Osteocyte (in vitro differentiated cells): Measurements from ENCODE around the gene NDUFA13. TPM values are rescaled to one million over a fixed set of nuclear protein-coding genes. Genes with fewer than 3 reads are reported as not detected.
A peak's percentile ranks its signal among the peaks of the same experiment; 100 is the strongest.

Source experiments
- DNase-seq: peaks from one replicate; pipeline ENCODE4 v3.0.0; 2021; ENCODE audit warnings: mixed read lengths; ENCODE audit not compliant: unreplicated experiment; ENCODE audit errors: extremely low spot score
- H3K27ac Mint-ChIP-seq: one replicate; pipeline ENCODE4 v1.8.0; 2021; ENCODE audit warnings: mild to moderate bottlenecking, mixed read lengths; ENCODE audit not compliant: unreplicated experiment
- H3K27me3 Mint-ChIP-seq: one replicate; pipeline ENCODE4 v1.8.0; 2021; ENCODE audit warnings: mixed read lengths; ENCODE audit not compliant: unreplicated experiment
- H3K36me3 Mint-ChIP-seq: one replicate; pipeline ENCODE4 v1.8.0; 2021; ENCODE audit warnings: mixed read lengths; ENCODE audit not compliant: unreplicated experiment
- H3K4me1 Mint-ChIP-seq: one replicate; pipeline ENCODE4 v1.8.0; 2021; ENCODE audit warnings: mixed read lengths; ENCODE audit not compliant: unreplicated experiment
- H3K4me3 Mint-ChIP-seq: one replicate; pipeline ENCODE4 v1.8.0; 2021; ENCODE audit warnings: mild to moderate bottlenecking, moderate library complexity, mixed read lengths; ENCODE audit not compliant: unreplicated experiment
- H3K9me3 Mint-ChIP-seq: one replicate; pipeline ENCODE4 v1.8.0; 2021; ENCODE audit warnings: mixed read lengths; ENCODE audit not compliant: unreplicated experiment
- total RNA-seq: library from RNA; stranded (reverse); gene quantifications from 2 replicates; pipeline ENCODE4 v1.2.1, GENCODE V29; 2021
- TF ChIP-seq, protein P1 (sequence below): fragments of 200-600 bp; sonication (generic); IDR thresholded peaks from 2 replicates; pipeline ENCODE4 v1.5.0; 2021; ENCODE audit warnings: antibody characterized with exemption, mild to moderate bottlenecking, moderate library complexity

NDUFA13 gene
- total RNA-seq, 1 donor from 2014 or later: 376 TPM

DNA sequence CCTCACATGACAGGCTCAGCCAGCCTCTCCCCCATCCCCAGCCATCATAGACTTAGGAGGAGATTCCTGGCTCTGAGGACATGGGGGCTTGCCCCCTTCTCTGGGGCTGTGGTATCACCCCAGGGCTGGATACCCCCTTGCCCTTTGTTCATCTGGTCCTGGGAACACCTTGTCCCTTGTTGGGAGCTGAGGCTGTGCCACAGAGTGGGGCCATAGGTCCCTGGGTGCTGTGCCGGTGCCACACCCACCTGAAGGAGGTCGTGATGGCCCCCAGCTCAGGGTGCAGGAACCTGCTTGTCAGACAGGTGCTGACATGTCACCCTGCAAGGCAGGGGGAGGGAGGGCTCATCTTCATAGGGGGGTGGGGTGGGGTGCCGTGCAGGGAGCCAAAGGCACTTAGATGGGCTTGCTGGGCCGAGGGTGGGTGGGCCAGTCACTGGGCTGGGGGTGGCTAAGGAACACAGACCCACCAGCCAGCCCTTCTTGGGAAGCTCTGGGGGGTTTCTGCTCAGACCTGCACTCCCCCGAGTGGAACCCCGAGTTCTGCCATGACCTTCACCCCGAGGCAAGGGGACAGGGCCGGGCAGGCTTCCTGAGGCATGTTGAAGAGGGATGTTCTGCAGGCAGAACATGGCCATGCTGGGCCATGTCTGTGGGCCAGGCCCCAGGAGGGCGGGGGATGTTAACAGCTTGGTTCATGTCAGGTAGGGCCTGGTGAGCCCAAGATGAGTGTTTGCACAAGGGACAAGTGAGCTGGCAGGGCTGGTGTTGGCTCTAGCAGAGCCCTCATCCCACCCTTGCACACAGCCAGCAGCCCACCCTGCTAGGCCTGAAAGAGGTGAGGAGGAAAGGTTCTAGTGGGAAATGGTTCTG is 28.7 kb upstream of the NDUFA13 start:
- Mint-ChIP-seq H3K9me3 (no peaks in the 10 kb centered on the region), H3K36me3 (peaks cover 4% of the 10 kb centered on the region), H3K4me1 (peaks cover 45% of the 10 kb centered on the region), H3K4me3 (no peak overlapping the region), H3K27ac (peak overlapping the region; percentile 97), H3K27me3 (no peaks in the 10 kb centered on the region)
- DNase-seq: no peak
- TF ChIP-seq, protein P1, sequence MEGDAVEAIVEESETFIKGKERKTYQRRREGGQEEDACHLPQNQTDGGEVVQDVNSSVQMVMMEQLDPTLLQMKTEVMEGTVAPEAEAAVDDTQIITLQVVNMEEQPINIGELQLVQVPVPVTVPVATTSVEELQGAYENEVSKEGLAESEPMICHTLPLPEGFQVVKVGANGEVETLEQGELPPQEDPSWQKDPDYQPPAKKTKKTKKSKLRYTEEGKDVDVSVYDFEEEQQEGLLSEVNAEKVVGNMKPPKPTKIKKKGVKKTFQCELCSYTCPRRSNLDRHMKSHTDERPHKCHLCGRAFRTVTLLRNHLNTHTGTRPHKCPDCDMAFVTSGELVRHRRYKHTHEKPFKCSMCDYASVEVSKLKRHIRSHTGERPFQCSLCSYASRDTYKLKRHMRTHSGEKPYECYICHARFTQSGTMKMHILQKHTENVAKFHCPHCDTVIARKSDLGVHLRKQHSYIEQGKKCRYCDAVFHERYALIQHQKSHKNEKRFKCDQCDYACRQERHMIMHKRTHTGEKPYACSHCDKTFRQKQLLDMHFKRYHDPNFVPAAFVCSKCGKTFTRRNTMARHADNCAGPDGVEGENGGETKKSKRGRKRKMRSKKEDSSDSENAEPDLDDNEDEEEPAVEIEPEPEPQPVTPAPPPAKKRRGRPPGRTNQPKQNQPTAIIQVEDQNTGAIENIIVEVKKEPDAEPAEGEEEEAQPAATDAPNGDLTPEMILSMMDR: no peak

DNA sequence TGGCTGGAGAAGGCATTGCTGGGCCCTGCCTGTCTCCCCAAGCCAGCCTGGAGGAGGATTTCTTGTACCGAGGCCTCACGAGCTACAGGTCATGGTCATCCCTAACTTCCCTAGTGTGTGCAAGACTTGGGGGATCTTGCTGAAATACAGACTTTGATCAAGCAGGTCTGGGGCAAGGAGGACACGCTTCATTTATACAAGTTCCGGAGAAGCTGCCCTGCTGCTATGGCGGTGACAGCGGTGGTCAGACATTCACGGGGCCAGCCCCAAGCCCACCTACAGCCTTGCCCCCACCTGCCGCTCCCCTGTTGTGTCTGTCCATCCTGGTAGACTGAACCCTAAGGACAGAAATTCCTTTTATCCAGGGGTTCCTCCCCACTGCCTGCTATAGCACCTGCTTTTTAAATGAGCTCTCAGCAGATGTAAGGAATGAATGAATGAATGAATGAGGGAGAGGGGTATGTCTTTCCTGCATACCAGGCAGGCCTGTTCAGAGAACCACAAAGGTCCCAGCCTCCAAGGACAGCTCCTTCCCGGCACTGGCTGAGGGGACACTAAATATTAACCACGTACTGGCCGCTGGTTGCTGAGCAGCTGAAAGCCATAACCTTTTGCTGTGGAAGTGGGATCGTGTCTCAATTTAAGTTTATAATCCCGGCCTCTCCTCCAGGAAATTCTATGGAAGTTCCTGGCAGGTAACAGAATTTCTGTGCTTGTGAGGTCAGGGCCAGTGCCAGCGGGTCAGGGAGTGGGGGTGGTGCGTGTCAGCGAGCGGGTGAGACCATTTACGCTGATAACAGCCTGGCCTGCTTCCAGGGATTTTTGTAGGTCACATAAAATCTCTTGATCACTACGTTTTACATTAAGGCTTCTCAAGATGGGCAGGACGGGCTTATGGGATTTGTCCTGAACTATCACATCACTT is 27.8 kb upstream of the NDUFA13 start:
- no peaks in the 10 kb centered on the region for H3K27me3 Mint-ChIP-seq
- H3K9me3 Mint-ChIP-seq: no peaks in the 10 kb centered on the region
- DNase-seq: no peak
- H3K27ac Mint-ChIP-seq: peak overlapping the region; percentile 97
- H3K36me3 Mint-ChIP-seq: peaks cover 4% of the 10 kb centered on the region
- TF ChIP-seq, protein P1: no peak
- H3K4me1 Mint-ChIP-seq: peaks cover 45% of the 10 kb centered on the region
- H3K4me3 Mint-ChIP-seq: peak overlapping the region; percentile 31

DNA sequence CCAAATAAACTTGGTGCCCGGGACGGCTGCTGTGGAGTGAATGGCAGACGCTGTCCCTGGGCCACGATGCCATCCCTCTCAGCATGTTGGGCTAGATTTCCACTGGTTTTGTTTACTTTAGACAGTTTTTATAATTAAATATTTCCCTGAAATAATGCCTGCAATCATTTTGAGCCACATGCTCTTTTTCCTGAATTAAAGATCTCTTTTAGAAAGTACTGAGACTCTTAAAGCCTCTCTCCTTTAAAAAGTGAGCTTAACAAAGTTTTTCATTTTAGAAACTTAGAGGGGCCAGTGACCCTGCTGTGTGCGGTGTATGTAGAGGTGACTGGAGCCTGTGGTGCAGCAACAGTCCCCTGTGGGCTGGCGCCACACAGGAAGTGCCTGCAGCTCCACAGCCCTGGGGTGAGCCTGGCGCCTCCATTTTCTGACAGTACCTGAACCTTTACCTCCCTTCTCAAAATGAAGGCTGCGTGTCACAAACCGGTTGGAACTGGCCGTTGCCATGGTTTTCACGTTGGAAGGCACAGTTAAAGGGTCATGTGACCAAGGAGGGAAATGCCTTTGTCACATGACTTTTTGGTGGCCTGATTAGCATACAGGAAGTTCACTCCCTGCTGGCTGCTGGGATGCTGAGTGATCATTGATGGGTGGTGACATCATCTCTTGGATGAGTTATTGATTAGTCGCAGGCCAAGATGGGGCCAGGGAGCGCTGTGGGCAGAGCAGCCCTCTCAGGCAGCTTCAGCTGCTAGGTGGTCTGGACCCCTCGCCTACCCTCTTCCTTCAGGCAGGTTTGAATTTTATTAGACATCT is 26.9 kb upstream of the NDUFA13 start:
- H3K9me3 Mint-ChIP-seq: no peaks in the 10 kb centered on the region
- peak; percentile 90 for DNase-seq
- peaks cover 3% of the 10 kb centered on the region for H3K36me3 Mint-ChIP-seq
- H3K27me3 Mint-ChIP-seq: no peaks in the 10 kb centered on the region
- TF ChIP-seq, protein P1: no peak
- peaks cover 45% of the 10 kb centered on the region for H3K4me1 Mint-ChIP-seq
- H3K4me3 Mint-ChIP-seq: peak overlapping the region; percentile 31
- H3K27ac Mint-ChIP-seq: peak overlapping the region; percentile 97

DNA sequence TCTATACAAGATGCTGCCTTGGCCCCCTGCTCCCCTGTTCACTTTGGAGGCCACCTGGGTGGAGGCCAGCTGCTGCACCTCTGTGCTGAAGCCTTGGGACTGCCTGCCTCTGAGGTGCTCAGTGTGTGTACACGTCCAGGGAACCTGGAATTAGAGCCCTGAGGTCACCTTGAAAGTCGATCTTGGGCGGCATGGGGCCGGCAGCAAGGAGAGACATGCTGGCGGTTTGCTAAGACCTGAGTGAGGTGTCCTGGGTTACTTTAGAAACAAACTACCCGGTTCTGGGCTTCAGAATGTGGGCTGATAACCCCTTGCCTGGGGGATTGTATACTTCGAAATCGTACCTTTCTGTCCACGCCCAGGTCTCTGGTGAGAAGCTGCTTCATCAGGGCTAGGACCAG is 26.2 kb upstream of the NDUFA13 start:
- no peak overlapping the region for H3K4me3 Mint-ChIP-seq
- H3K27me3 Mint-ChIP-seq: no peaks in the 10 kb centered on the region
- H3K36me3 Mint-ChIP-seq: peaks cover 7% of the 10 kb centered on the region
- DNase-seq: no peak
- TF ChIP-seq, protein P1: no peak
- H3K27ac Mint-ChIP-seq: peak overlapping the region; percentile 97
- H3K9me3 Mint-ChIP-seq: no peaks in the 10 kb centered on the region
- H3K4me1 Mint-ChIP-seq: peaks cover 45% of the 10 kb centered on the region
